HG02885 (cell line): Measurements from ENCODE around the gene IFNG-AS1.
A peak's percentile ranks its signal among the peaks of the same experiment; 100 is the strongest.

Experiments
- ATAC-seq: cut with Tn5 transposase; IDR thresholded peaks from one replicate; pipeline ENCODE4 v1.9.1; 2021; ENCODE audit warnings: mild to moderate bottlenecking; ENCODE audit not compliant: unreplicated experiment, poor library complexity

Gene IFNG-AS1

GRCh38 chr12:67991158-67991557, 1.9 kb downstream of the IFNG-AS1 start:
- peak; percentile 70 for ATAC-seq

DNA sequence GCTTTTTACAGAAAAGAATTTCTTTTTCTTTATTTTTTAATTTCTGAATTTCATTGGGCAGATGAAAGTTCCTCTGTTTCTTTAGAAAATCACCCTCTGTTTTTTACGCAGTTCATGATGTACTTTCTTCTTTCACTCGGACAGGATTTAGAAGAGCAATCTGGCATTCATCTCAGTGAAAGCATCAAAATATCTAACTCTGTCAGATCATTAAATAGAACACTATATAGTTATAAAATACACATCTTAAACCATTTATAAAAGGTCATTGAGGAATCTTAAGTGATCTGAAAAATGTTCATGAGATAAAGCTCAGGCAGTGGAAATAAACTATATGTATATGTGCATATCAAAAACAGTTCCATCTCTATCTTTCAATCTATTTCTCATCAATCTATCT, 3.9 kb downstream of the IFNG-AS1 start:
- no peak for ATAC-seq

- no peak for ATAC-seq
Observed at GRCh38 chr12:67994046-67994445, 4.8 kb downstream of the IFNG-AS1 start.

DNA sequence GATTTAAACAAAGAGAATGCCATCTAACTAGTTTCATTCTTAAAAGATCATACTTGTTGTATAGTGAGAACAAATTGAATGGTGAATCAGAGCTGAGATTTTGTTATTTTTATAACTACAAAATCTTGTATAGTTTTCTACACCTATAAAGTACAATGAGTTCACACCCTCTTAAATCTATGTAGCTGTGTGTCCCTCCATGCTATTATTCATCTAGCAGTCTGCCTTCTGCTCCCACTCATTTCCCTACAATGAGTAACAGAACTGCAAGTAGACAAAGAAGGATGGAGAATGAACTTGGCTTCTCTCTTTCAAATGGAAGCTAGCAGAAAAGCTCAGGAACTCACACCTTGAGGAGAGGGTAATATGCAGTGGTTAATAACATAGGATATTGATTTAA, 7.1 kb downstream of the IFNG-AS1 start:
- no peak for ATAC-seq

GRCh38 chr12:67998379-67998778, 9.1 kb downstream of the IFNG-AS1 start:
- ATAC-seq: no peak

GRCh38 chr12:67999244-67999643, 10.0 kb downstream of the IFNG-AS1 start:
- no peak for ATAC-seq

DNA sequence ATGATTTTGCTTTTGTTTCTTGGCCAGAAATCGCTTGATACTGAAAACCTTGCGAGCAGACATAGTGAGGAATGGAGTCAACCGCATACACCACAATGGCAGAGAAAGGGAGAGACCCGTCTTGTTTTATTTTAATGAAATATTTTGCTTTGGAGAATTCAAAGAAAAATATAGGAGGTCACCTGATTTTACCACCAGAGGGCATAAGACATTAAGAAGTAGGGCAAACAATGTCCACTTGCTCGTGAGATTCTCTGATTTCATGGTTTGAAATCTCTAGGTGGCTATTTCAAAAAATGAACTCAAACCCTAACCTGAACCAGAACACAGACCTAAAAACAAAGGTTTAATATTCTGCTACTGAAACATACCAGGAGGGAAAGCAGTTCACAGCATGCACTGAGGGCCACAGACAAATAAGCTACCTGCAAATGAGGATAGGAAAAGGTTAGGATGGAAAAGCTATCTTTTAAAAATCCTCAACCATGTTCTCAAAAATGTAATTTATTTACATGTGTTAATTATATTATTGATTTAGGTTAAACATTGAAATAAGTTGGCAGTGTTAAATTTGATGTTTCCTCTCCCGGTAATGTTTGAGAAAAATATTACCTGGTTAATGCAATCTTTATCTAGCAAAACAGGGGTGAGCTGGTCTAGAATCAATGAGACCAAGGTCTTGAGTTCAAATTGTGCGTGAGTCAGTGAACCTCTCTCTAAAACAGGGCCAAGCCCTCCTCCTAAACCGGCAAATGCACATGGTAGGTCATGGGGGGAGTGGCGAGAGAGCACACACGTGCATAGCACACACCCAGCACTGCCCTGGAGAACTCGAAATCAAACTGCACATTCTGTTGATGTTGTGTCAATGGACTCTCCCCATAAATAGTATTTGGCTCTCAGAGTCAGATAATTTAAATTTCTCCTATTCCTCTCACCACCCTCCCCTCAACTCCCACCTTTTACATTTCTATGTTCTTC, 12.5 kb downstream of the IFNG-AS1 start:
- ATAC-seq: no peak

DNA sequence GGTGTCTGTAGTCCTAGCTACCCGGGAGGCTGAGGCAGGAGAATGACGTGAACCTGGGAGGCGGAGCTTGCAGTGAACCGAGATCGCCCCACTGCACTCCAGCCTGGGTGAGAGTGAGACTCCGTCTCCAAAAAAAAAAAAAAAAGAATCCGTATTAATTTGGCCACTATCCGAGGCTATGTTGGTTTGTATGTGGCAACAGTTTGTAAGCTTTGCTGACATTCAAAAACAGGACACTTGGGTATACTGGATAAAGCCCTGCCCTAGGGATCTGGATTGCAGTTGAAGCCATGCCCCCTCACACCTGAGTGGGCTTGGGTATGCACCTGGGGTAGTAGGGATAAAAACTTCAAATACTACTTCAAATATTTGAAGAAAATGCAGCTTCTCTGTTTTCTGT, 14.5 kb downstream of the IFNG-AS1 start:
- ATAC-seq: no peak

DNA sequence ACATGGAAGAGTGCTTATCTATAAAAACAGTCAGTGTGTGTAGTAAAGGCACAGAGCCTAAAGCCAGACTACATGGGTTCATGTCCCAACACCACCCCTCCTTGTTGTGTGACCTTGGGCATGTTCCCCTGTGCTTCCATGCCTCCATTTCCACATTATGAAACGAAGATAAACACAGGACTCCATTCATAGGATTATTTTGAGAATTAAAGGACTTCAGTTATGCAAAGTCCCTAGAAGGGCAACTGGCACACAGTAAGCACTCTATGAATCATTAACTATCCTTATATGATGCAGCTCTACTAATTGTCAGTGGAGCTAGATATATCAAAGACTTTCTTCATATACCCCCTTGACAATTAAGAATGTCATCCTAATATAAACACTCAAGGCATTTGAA, 17.8 kb downstream of the IFNG-AS1 start:
- no peak for ATAC-seq

DNA sequence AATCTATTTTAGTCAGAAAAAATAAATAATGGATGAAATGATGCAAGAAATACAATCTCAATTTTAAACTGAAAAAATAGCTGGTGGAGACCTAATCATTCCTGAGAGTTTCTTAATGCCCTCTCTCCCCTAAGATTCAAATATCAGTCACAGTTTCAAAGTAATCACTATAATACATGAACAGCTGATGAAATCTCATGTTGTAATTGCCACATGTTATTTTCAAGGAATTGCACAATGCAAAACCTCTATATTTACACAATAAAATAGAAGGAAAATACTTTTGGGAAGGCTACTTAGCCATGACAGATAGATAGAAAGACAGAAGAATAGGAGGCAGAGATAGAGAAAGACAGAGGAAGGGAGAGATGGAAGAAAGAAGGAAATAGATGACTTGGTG, 18.2 kb downstream of the IFNG-AS1 start:
- ATAC-seq: no peak

- no peak for ATAC-seq
Observed at GRCh38 chr12:68011206-68011881, 22.1 kb downstream of the IFNG-AS1 start.

DNA sequence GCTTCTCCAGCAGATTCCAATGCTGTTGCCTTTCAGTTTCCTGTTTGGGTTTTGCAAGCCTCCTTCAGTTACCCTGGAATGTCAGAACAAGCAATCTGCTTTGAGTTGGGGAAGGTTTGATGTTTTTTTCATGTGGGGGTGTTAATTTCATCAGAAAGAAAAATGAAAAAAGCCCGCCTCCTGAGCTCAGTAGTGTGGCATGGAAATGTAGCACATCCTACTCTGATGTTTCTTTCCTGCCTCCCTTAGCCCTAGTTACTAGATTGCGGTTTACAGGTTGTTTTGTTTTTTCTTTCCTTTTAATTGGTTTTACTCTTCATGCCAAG, 22.6 kb downstream of the IFNG-AS1 start:
- ATAC-seq: no peak

- ATAC-seq: peak; percentile 83
Observed at GRCh38 chr12:68012712-68013111, 23.5 kb downstream of the IFNG-AS1 start.

DNA sequence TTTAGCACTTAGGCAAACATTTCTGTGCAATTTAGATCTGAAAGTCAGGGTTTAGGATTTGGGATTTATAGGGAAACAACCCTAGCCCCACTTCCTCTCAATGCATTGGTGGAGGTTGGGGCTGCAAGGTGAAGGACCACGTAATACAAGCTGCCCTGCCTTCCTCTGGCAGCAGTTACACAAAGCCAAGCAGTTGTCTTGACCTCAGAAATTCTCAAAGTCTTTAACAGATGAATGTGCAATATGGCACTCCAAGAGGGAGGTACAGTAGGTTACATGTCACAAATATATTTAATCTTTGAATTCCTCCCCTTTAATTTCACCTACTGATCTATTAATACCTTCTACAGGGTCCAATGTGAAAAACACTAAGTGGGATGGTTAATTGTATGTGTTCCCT, 23.9 kb downstream of the IFNG-AS1 start:
- ATAC-seq: no peak

DNA sequence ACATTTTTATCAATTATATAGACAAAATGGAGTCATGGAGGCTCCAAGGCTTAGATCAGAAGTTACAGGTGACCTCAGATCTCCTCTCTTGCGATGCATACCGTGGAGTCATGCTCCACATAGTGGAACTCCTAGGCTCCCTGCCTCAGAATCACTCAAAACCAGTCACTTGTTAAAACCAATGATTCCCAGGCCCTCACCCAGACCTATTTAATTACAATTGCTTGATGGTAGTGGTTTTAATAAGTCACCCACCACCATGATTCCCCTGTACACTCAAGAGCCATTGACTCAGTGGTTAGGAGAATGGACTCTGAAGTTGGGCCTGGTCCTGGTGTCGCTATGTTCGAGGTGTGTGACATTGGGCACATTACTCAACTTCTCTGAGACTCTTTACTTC, 26.9 kb downstream of the IFNG-AS1 start:
- ATAC-seq: no peak

DNA sequence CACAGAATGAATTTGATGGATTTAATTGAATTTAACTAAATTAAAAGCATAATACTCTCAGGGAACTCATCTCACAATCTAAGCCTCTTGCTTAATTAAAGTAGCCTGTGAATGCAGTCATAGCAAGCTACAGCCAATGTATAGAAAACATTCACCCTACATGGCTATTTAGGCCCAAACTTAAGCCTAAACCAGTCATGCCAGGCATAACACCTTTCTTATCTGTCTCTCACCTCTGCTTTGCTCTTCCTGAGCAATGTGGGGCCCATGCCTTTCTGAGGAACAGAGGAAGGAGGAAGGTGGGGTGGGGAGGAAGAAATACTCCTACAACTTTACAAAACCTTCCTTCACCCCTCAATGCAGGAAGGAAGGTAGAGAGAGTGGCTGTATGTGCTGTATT, 29.1 kb downstream of the IFNG-AS1 start:
- ATAC-seq: no peak

GRCh38 chr12:68020049-68020448, 30.8 kb downstream of the IFNG-AS1 start:
- ATAC-seq: no peak

GRCh38 chr12:68020699-68021098, 31.5 kb downstream of the IFNG-AS1 start:
- ATAC-seq: no peak

DNA sequence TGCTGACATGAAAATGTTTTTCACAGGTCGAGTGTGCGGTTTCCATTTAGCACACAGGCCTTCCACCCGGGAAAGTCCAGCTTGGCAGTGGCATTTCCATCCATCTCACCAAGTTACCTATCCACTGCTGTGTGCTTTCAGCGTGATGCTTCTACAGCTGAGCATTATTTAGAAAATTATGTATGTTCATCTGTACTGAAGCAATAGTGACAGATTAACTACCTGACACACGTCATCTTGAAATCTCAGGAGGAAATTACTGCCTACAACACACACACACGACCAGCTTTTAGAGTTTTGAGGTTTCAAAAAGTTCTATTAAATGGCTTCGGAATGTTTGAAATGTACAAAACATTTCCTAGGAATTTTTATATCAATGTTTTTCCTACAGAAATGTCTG, 39.4 kb downstream of the IFNG-AS1 start:
- no peak for ATAC-seq

DNA sequence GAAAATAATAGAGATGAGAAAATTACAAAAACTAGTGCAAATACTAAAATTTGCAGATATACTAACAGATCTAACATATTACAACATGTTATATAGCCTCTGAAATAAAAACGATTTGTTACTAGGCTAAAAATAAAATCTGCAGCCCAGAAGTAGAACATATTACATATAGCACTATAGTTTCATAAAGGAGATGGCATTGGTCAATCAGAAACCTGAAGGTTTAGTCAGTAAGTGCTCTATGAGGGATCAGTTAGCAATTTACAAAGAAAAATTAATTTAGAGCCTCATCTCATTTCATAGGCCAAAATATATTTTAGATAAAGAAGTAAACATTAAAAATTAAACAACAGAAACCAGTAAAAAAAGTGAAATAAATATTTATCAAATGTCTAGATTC, 41.0 kb downstream of the IFNG-AS1 start:
- ATAC-seq: no peak

GRCh38 chr12:68031174-68031573, 41.9 kb downstream of the IFNG-AS1 start:
- ATAC-seq: no peak
